ENCODE measurements around the gene EPHA8. TPM values are rescaled to one million over a fixed set of nuclear protein-coding genes. Genes with fewer than 3 reads are reported as not detected.

Gene EPHA8
- total RNA-seq, 1 experiment from 2014 or later: not detected

DNA sequence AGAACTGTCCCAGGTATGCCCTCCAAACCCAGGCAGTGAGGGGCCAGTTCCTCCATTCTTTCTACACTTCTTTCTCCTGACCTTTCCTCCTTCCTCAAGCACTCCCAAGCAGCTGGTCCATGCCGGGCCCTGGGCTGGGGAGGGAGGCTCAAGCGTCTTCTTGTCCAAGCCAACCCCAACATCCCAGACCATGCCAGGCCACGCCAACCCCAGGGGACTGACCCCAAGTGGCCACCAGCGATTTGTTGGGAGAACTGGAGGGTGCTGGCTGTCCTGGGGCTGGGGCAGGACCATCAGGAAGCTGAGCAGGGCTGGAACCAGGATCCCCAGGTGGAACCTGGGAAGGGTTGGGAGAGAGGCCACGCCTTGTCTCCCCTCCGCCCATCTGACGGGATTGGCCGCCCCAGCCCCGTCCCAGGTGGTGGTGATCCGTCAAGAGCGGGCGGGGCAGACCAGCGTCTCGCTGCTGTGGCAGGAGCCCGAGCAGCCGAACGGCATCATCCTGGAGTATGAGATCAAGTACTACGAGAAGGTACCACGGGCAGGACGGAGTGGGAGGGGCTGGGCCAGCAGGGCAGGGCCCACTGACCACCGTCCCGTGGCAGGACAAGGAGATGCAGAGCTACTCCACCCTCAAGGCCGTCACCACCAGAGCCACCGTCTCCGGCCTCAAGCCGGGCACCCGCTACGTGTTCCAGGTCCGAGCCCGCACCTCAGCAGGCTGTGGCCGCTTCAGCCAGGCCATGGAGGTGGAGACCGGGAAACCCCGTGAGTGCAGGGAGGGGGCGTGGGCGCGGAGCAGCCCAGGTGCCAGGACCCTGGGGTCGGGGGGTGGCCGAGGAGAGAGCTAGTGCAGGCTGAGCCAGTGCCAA is 29.9 kb downstream of the EPHA8 start:
- no peak for DNase-seq (ENCODE audit: low spot score)

DNA sequence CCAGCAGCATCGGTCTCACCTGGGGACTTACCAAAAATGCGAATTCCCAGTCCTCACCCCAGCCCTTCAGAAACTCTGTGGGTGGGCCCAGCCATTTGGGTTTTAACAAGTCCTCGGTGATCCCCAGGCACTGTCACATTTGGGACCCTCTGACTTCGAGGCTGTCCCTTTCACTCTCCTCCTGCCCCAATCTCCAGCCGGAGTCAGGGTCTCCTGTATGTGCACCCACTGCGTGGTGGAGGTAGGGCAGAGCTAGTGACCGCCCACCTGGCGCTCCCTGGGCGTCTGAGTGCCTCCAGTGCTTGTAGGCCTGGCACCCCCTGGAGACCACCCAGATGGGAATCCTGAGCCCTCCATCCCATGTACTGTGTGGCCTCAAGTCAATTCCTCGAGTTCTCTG is 31.1 kb downstream of the EPHA8 start:
- no peak for DNase-seq (ENCODE audit: low spot score)

DNA sequence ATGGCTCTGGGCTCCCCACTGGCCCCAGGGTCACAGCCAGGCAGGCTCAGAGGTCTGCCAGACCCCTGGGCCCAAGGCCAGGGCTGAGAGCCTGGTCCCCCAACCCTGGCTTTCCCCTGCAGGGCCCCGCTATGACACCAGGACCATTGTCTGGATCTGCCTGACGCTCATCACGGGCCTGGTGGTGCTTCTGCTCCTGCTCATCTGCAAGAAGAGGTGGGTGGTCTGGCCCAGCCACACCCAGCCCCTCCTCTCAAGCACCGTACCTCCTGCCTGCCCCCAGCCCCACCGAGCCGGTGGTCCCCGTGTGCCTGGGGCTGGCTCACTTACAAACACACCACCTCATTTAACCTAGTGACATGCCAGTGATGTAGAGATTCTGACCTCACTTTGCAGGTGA is 31.8 kb downstream of the EPHA8 start:
- no peak for DNase-seq (ENCODE audit: low spot score)

DNA sequence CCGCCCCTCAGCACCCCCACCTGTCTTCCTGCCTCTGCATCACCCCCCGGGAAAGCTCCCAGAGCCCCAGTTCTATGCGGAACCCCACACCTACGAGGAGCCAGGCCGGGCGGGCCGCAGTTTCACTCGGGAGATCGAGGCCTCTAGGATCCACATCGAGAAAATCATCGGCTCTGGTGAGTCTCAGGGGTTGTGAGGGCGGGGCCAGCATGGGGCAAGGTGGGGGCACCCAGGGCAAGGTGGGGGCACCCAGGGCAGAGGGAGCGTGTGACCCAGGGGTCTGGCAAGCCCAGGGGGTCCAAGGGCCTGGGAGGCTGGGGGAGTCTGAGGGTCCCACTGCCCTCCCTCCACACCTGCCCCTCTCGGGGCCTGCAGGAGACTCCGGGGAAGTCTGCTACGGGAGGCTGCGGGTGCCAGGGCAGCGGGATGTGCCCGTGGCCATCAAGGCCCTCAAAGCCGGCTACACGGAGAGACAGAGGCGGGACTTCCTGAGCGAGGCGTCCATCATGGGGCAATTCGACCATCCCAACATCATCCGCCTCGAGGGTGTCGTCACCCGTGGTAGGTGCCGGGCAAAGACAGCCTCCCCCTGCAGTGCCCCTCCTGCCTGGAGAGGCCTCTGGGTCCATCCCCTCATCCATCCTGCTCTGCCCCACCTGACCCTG is 34.1 kb downstream of the EPHA8 start:
- DNase-seq (ENCODE audit: low spot score): no peak

DNA sequence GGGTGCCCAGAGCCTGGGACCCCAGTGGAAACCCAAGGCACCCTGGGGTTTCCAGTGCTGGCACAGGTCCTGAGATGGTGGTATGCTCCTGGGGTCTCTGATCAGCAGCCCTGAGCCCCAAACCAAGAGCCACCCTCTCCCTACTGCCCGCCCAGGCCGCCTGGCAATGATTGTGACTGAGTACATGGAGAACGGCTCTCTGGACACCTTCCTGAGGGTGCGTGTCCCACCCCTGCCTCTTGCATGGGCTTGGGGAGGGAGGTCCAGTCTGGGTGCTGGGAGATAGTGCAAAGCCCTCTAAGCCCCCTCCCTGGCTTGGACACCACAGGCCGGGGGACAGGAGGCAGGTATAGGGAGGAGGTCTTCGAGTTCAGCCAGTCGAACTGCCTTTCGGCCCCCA is 34.7 kb downstream of the EPHA8 start:
- DNase-seq (ENCODE audit: low spot score): no peak

DNA sequence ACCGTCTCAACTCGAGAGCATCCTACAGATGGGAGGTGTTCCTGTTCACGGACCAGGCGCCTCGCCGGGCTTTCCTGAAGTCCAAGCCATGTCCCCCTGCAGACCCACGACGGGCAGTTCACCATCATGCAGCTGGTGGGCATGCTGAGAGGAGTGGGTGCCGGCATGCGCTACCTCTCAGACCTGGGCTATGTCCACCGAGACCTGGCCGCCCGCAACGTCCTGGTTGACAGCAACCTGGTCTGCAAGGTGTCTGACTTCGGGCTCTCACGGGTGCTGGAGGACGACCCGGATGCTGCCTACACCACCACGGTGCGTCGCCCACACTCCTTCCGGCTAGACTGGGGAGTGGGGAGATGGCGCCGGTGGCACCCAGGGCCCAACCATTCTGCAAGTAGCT is 35.4 kb downstream of the EPHA8 start:
- no peak for DNase-seq (ENCODE audit: low spot score)

DNA sequence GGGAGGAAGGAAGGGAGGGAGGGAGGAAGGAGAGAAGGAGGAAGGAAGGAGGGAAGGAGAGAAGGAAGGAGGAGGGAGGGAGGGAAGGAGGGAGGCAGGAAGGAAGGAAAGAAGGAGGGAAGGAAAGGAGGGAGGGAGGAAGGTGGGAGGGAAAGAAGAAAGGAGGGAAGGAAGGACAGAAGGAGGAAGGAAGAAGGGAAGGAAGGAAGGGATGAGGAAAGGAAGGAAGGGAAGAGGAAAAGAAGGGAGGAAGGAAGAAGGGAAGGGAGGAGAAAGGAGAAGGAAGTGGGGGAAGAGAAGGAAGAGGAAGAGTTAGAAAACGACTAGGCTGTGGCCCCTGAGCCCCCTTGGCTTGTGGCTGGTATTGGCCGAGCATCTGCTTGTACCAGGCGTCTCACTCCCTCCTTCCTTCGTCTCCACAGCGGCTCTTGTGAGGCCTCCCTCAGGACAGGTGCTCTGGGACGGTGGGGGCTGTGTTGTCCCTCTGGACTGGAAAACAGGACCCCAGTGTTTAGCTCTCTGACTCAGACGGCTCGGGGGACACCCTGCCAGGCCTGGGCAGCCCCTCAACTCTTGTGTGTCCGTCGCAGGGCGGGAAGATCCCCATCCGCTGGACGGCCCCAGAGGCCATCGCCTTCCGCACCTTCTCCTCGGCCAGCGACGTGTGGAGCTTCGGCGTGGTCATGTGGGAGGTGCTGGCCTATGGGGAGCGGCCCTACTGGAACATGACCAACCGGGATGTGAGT is 37.0 kb downstream of the EPHA8 start:
- no peak for DNase-seq (ENCODE audit: low spot score)

DNA sequence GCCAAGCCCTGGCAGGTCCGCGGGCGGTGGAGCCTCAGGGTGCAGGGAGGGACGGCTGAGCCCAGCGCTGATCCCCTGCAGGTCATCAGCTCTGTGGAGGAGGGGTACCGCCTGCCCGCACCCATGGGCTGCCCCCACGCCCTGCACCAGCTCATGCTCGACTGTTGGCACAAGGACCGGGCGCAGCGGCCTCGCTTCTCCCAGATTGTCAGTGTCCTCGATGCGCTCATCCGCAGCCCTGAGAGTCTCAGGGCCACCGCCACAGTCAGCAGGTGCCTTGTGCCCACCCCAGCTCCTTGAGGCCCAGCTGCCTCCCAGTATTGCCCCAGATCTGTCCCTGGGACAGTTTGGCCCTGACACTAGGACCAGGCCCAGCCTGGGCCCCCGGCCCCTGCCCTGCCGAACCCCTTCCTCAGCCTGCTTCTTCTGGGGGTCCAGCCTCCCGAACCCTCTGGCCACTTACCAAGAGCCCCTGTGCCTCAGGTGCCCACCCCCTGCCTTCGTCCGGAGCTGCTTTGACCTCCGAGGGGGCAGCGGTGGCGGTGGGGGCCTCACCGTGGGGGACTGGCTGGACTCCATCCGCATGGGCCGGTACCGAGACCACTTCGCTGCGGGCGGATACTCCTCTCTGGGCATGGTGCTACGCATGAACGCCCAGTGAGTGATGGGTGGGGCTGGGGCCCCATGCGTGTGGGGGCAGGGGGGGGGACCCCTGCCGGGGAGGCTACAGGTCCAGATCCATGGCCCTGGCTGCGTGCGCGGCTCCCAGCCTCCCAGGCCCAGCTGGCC is 37.7 kb downstream of the EPHA8 start:
- no peak for DNase-seq (ENCODE audit: low spot score)

DNA sequence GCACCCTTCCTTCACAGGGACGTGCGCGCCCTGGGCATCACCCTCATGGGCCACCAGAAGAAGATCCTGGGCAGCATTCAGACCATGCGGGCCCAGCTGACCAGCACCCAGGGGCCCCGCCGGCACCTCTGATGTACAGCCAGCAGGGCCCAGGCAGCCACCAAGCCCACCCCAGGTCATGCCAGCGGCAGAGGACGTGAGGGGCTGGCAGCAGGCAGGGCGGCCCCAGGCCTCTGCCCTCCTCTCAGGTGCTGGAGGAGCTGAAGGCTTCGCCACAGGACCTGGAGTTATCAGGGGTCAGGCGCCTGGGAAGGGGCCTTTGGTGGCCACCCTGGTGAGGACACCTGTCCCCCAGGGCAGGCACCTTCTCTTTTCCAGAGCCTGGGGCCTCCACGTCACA is 38.3 kb downstream of the EPHA8 start:
- DNase-seq (ENCODE audit: low spot score): no peak

DNA sequence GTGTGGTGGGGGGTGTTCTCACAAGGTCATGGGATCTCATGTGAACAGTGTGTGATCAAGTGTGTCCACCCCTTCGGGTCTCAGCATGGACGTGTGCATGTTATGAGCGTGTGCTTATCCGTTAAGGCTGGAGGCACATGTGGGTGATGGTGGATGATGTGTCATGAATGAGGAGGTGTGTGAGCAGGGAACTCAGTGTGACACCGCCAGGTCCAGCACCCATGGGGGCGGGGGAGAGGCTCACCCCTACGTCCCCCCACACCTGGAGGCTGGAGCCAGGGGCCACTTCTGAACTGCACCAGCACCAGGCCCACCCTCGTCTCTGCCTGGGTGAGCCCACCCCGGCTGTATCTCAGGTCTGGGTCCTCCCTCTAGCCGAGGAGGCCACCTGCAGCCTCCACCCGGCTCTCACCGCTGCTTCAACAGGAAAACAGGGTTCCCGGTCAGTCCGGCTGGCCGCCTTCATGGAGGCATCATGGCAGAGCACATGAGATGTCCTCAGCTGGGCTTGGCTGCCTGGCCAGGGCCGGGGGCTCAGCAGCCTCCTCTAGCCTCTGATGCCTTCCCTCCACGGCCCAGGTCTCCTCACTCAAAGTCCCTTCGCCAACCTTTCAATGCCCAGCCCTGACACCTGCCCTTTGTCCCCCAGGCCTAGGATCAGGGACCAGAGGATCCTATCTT is 38.9 kb downstream of the EPHA8 start:
- DNase-seq (ENCODE audit: low spot score): no peak

DNA sequence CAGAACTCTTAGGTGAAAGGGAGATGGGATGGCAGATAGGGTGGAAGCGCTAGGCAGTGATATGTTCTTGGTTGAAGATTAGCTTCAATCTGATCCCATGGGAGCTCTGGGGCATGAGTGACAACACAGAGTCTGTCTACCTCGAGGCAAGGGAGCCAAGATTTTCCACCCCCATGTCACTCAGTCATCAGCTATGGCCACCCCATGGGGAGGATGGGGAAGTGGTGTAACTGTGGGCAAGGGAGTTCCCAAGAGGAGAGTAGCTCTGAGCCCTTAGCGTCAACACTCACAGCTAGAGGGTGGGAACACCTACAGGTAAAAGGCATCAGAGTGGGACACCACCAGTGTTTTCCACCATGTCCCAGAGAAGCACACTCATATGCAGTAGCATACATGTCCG is 42.9 kb downstream of the EPHA8 start:
- DNase-seq (ENCODE audit: low spot score): no peak

DNA sequence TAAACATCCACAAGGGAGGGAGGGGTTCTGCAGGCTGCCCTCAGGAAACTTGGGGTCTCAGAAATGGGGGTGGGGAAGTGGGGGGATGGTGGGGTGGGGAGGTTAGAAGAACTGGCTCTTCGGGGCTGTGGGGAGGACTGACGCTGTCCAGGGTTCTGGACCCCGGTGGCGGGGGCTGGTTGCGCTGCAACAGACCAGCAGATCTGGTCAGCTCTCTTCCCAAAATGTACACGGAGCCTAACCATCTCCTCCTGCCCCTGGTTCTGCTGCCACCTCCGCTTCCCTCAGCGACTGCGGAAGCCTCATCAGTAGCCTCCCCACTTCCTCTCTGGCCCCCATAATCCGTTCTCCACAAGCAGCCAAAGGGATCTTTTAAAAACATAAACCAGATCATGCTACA is 43.9 kb downstream of the EPHA8 start:
- DNase-seq (ENCODE audit: low spot score): no peak

DNA sequence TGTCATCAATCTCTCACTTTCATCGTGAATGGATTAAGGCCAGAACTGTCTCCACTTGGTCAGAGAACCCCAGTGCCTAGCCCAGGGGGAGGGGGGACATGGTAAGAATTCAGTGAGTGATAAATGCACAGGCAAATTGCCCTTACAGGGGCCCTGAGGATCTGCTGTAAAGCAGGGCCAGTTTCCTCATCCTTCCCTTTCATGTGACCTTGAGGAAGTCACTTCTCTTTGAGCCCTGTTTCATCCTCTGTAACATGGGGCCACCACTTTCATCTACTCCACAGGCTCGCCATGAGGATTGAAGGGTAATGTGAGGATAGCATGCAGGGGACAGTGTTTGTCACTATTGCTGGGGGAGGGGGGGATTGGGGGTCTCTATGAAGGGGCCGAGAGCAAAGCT is 45.1 kb downstream of the EPHA8 start:
- DNase-seq (ENCODE audit: low spot score): no peak

DNA sequence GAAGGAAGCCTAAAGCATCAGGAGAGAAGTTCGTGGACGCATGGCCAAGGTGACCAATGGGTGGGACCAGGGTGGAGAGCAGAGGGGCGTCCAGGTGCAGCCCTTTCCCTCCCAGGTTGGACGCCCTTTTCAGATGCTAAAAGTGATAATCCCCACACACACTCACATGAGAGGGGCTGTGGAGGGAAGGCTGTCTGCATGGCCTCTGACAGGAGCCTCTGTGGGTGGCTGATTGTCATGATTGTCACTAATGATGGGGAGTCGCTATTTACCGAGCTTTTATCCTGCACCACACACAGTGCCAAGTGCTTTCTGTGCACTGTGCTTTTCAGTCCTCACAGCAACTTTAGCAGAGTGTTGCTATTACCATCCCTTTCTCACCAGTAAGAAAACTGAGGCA is 46.0 kb downstream of the EPHA8 start:
- DNase-seq (ENCODE audit: low spot score): no peak

DNA sequence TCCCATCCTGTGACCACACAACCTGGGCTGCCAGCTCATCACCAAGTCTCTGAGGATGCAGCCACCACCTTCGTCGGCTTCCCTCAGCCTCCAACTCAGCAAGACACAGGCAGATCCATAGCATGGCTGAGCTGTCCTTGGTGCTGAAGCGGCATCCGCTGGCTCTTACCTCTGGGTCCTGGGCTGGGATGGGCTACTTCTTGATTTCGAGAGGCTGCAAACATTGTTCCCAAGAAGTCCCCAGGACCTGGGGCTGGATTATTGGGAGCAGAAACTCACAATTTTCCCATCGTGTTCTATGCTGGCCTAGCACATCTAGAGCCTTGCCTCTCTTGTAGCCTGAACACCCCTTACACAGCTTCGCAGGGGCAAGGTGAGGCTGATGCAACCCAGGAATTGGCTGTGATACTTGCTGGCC is 48.2 kb downstream of the EPHA8 start:
- DNase-seq (ENCODE audit: low spot score): peak; percentile 46

DNA sequence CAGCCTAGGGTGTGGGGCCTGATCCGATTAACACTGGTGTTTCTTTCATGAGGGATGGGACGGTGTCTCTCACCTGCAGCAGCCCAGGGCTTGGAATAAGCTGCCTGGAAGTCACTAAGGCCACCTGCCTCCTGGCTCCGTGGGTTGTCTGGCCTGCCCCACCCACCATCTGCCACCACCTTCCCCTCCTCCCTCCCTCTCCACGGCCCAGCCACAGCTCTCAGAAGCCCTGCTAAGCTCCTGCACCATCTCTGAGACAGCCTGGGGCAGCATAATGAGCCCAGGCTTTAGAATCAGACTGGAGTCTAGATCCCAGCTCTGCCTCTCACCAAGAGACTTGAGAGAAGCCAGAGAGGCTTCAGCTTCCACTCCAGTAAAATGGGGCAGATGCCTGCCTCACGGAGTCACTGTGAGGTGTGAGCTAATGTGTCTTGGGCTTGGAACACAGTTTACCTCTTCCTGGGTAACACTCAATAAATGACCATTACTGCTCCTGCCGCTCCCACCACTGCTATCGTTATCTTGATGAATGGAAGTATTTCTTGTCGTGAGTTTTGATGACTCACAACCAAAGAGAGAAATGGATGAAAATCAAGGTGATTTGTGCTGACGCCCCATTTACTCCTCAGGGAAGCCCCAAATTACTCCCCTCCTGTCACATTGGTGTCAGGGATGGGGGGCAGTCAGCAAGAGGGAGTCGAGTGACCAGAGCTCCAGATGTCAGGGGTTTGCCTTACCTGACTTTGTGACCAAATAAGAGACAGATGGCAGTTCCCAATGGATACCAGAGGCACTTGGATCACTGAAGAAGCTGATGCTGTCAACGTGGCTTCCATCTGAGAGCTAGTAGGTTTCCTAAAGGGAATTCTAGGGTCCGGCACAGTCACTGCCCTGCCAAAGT is 49.6 kb downstream of the EPHA8 start:
- DNase-seq (ENCODE audit: low spot score): no peak

DNA sequence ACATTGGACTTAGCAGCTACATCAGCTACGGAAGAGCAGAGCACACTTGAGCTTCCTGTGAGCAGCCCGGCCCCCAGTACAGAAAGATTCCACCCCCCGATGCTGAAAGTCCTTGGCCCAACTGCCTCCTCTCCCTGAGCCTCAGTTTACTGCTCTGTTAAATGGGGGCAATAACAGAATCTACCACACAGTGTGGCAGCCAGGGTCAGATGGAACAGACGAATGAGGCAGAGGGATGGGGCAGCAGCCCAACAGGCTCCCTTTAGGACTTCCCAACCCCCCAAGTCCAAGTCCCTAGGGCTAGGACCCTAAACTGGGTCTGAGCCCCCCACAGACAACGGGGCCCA is 50.3 kb downstream of the EPHA8 start:
- DNase-seq (ENCODE audit: low spot score): no peak

DNA sequence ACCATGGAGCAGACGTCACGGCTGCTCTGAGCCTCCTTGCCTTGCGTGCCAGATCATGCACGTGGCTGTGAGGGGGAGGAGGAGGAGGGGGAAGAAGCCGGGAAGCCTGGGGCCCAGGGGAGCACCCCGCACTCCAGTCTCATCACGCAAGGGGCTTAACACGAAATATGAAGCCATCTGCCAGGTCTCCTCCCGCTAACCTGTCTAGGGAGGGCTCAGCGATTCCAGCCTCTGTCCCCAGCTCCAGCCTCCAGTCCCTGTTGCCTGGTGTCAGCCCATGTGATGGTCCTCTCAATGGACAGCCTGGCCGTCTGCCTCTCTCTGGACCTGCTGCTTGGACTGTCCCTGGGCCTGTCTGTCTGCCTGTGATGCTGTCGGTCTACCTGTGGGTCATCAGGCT is 50.7 kb downstream of the EPHA8 start:
- no peak for DNase-seq (ENCODE audit: low spot score)

DNA sequence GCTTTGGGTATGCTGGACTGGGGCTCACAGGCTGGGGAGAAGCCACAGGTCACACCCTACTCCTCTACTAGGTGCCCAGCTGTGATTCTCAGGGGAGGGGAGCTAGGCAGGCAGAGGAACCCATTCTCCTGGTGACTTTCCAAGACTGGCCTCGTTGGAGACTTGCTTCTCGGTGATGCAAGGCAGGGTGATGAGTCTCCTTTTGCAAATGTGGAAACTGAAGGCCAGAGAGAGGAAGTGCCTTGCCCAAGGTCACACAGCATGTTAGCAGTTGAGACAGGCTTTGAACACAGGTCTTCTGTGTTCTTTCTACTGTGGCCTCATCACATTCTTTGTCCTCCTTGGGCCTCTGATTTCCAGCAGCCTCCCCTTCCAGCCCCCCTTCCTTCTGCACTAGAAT is 52.6 kb downstream of the EPHA8 start:
- no peak for DNase-seq (ENCODE audit: low spot score)

DNA sequence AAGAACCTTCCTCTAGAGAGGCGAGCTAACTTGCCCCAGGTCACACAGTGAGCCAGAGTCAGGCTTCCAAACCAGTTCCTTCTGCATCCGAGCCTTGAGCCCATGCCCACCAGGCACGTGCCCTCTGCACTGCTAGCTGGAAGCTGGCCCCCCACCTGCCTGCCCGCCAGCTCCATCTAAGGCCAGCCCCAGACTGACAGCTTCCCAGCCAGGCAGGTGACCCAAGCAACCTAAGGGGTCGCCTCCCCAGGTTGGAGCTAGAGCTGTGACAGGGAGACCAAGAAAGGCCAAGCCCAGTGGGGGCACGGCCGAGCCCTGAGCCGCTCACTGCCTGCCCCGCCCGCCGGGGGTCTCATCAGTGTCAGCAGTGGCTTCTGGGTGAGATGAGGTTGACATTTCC is 53.3 kb downstream of the EPHA8 start:
- no peak for DNase-seq (ENCODE audit: low spot score)
